NCI-H774 (cell line): ENCODE measurements around the gene CNNM1.

Source experiments
- DNase-seq: peaks from one replicate; lab custom pipeline; 2025; lab: John Stamatoyannopoulos, UW

The CNNM1 gene

GRCh38 chr10:99329304-99329553 is at the start of gene CNNM1:
Gene CNNM1, plus strand, starts transcription at chr10:99329356. Its CDS starts 32 bp downstream, at chr10:99329388.
- DNase-seq, result no peak

GRCh38 chr10:99279626-99280111 is 49.5 kb upstream of the CNNM1 start:
- no peak for DNase-seq

- DNase-seq, result no peak
Observed at GRCh38 chr10:99280472-99280871, 48.7 kb upstream of the CNNM1 start.

GRCh38 chr10:99285881-99286280 is 43.3 kb upstream of the CNNM1 start:
- DNase-seq, result no peak

GRCh38 chr10:99290306-99290705 is 38.9 kb upstream of the CNNM1 start:
- no peak for DNase-seq

- no peak for DNase-seq
Observed at GRCh38 chr10:99292159-99292558, 37.0 kb upstream of the CNNM1 start.

- DNase-seq, result no peak
Observed at GRCh38 chr10:99296605-99297004, 32.6 kb upstream of the CNNM1 start.

GRCh38 chr10:99297033-99297432 is 32.1 kb upstream of the CNNM1 start:
- no peak for DNase-seq

GRCh38 chr10:99303899-99304861 is 25.0 kb upstream of the CNNM1 start:
- no peak for DNase-seq

- DNase-seq, result no peak
Observed at GRCh38 chr10:99304862-99305229, 24.3 kb upstream of the CNNM1 start.

- DNase-seq, result no peak
Observed at GRCh38 chr10:99312501-99312900, 16.7 kb upstream of the CNNM1 start.

- no peak for DNase-seq
Observed at GRCh38 chr10:99315853-99316252, 13.3 kb upstream of the CNNM1 start.

- no peak for DNase-seq
Observed at GRCh38 chr10:99316374-99316773, 12.8 kb upstream of the CNNM1 start.

- no peak for DNase-seq
Observed at GRCh38 chr10:99318048-99318447, 11.1 kb upstream of the CNNM1 start.

GRCh38 chr10:99318475-99318874 is 10.7 kb upstream of the CNNM1 start:
- DNase-seq, result no peak

GRCh38 chr10:99325281-99325680 is 3.9 kb upstream of the CNNM1 start:
- DNase-seq, result no peak

- DNase-seq, result no peak
Observed at GRCh38 chr10:99326871-99327270, 2.3 kb upstream of the CNNM1 start.

- DNase-seq, result no peak
Observed at GRCh38 chr10:99328579-99329303, 415 bp upstream of the CNNM1 start.

- no peak for DNase-seq
Observed at GRCh38 chr10:99329554-99330346, 594 bp downstream of the CNNM1 start.

GRCh38 chr10:99330347-99330924 is 1.3 kb downstream of the CNNM1 start:
- no peak for DNase-seq

GRCh38 chr10:99331207-99331803 is 2.1 kb downstream of the CNNM1 start:
- DNase-seq, result no peak
